A549 (cell line): ENCODE measurements around the gene LPAR5. TPM values are rescaled to one million over a fixed set of nuclear protein-coding genes. Genes with fewer than 3 reads are reported as not detected.
"Not testable (repeated sequence)": the region's sequence is repeated elsewhere in the genome, so short reads cannot be mapped to it uniquely, and the experiment has no call there.

Source experiments
- ATAC-seq, 2 experiments: fragments of 200-7000 bp in 1 of 2; fragments of >200 bp in 1 of 2; cut with Nextera tagmentation in 1 of 2; cut with Tn5 transposase in 1 of 2; 3 replicates each; pipeline versions ENCODE4 v1.8.0 to v1.9.1; 2018 to 2020; ENCODE audit warnings: mild to moderate bottlenecking in 1 of 2, moderate library complexity in 1 of 2
- CTCF ChIA-PET: fragments of 300-600 bp; sonication (Branson Sonifier 250); formaldehyde crosslinking; extraction: SDS; loops from one replicate; lab custom pipeline; 2021; ENCODE audit warnings: antibody characterized with exemption, inconsistent platforms; lab: Yijun Ruan, JAX
- POLR2A ChIA-PET: fragments of 350-600 bp; formaldehyde crosslinking; extraction: SDS; loops from one replicate; lab custom pipeline; 2021; ENCODE audit warnings: antibody characterized with exemption, inconsistent platforms; lab: Yijun Ruan, JAX
- DNase-seq, 2 experiments: peaks; one replicate each; pipeline versions ENCODE4 v3.0.0 to v3.0.0-alpha.2; 2011 to 2016; ENCODE audit warnings: low read depth in 1 of 2, low spot score in 1 of 2
- FAIRE-seq: peaks from 2 replicates; lab custom pipeline; 2011; peaks lifted over from hg19 to GRCh38; lab: Jason Lieb, UNC
- H3K27ac ChIP-seq, 2 experiments: fragments of >200 bp; sonication (Bioruptor Twin); formaldehyde crosslinking; 3 replicates each; pipeline ENCODE4 v1.5.1; 2016 to 2017
- H3K4me1 ChIP-seq: fragments of >200 bp; sonication (Bioruptor Twin); formaldehyde crosslinking; 3 replicates; pipeline ENCODE4 v1.6.1; 2016
- H3K4me2 ChIP-seq: fragments of >200 bp; sonication (Bioruptor Twin); formaldehyde crosslinking; 3 replicates; pipeline ENCODE4 v1.6.1; 2016
- H3K4me3 ChIP-seq: fragments of >200 bp; sonication (Bioruptor Twin); formaldehyde crosslinking; 3 replicates; pipeline ENCODE4 v1.5.1; 2016
- H3K9me3 ChIP-seq: fragments of >200 bp; sonication (Bioruptor Twin); formaldehyde crosslinking; 3 replicates; pipeline ENCODE4 v1.6.1; 2016
- FOSL2 ChIP-seq, 2 experiments: fragments of 450-650 bp in 1 of 2; fragments of >200 bp in 1 of 2; sonication (Bioruptor Twin) in 1 of 2; formaldehyde crosslinking; IDR thresholded peaks; 2 replicates each; pipeline versions ENCODE4 v1.5.0 to v1.6.1; 2016 to 2020; ENCODE audit warnings: mild to moderate bottlenecking in 1 of 2, moderate library complexity in 1 of 2
- HDAC2 ChIP-seq: fragments of 200-600 bp; sonication (generic); IDR thresholded peaks from 2 replicates; pipeline ENCODE4 v1.6.1; 2016
- HOXB13 ChIP-seq: fragments of 250-450 bp; sonication (Bioruptor Pico); IDR thresholded peaks from 2 replicates; pipeline ENCODE4 v1.5.0; 2020; ENCODE audit warnings: low read depth, mild to moderate bottlenecking, moderate library complexity
- HOXB5 ChIP-seq: fragments of 250-450 bp; sonication (Bioruptor Pico); IDR thresholded peaks from 2 replicates; pipeline ENCODE4 v1.5.0; 2020; ENCODE audit warnings: mild to moderate bottlenecking, moderate library complexity
- PHF8 ChIP-seq: fragments of 200-600 bp; sonication (generic); IDR thresholded peaks from 2 replicates; pipeline ENCODE4 v1.6.1; 2016; ENCODE audit warnings: low read depth, mild to moderate bottlenecking, antibody characterized with exemption, moderate library complexity, borderline replicate concordance
- RFX5 ChIP-seq: fragments of 450-650 bp; IDR thresholded peaks from 2 replicates; pipeline ENCODE4 v1.7.1; 2014; ENCODE audit warnings: antibody characterized with exemption, mild to moderate bottlenecking, moderate library complexity
- SMC3 ChIP-seq: fragments of >200 bp; sonication (Bioruptor Twin); formaldehyde crosslinking; IDR thresholded peaks from 3 replicates; pipeline ENCODE4 v1.6.1; 2018; ENCODE audit warnings: inconsistent platforms
- TP53 ChIP-seq: fragments of 250-450 bp; sonication (Bioruptor Pico); IDR thresholded peaks from 2 replicates; pipeline ENCODE4 v1.5.0; 2021; ENCODE audit warnings: mild to moderate bottlenecking, moderate library complexity
- ZNF302 ChIP-seq: fragments of 250-450 bp; sonication (Bioruptor Pico); IDR thresholded peaks from 2 replicates; pipeline ENCODE4 v1.9.0; 2021; ENCODE audit warnings: inconsistent platforms, mild to moderate bottlenecking, moderate library complexity
- ZSCAN20 ChIP-seq: fragments of 250-450 bp; sonication (Bioruptor Pico); IDR thresholded peaks from 2 replicates; pipeline ENCODE4 v1.8.0; 2022; ENCODE audit warnings: mild to moderate bottlenecking, moderate library complexity
- WGBS: methylation state at CpG from one replicate; pipeline ENCODE4 v1.1.6; 2017; ENCODE audit errors: missing lambda C conversion rate; 5-methylcytosine and 5-hydroxymethylcytosine counted together
- polyA plus RNA-seq, 4 experiments: library from polyadenylated mRNA; depleted of rRNA in 3 of 4; stranded (reverse); fragments of >200 nt; fragmentation: RNase III in 1 of 4; extraction: RNeasy Plus Mini Kit Qiagen cat#74134 plus additional on column Dnase treatment in 1 of 4; gene quantifications; 2 replicates in 3 of 4; 3 replicates in 1 of 4; pipeline ENCODE4 v1.2.3, GENCODE V29; 2011 to 2017
- TF ChIP-seq, protein P1 (sequence below): fragments of >200 bp; sonication (Bioruptor Twin); formaldehyde crosslinking; IDR thresholded peaks from 3 replicates; pipeline ENCODE4 v1.5.1; 2016
- TF ChIP-seq, protein P2 (sequence below): IDR thresholded peaks from 2 replicates; pipeline ENCODE4 v1.6.1; 2012
- TF ChIP-seq, protein P3 (sequence below): fragments of 200-600 bp; sonication (generic); IDR thresholded peaks from 2 replicates; pipeline ENCODE4 v1.6.1; 2016; ENCODE audit warnings: antibody characterized with exemption, mild to moderate bottlenecking, moderate library complexity
- TF ChIP-seq, protein P4 (sequence below): fragments of 450-650 bp; IDR thresholded peaks from 2 replicates; pipeline ENCODE4 v1.6.1; 2014; ENCODE audit warnings: antibody characterized with exemption

Gene LPAR5
- polyA plus RNA-seq, 2 of the 4 experiments (the other 2 are of a cell fraction) = 0.66 to 0.74 TPM

DNA sequence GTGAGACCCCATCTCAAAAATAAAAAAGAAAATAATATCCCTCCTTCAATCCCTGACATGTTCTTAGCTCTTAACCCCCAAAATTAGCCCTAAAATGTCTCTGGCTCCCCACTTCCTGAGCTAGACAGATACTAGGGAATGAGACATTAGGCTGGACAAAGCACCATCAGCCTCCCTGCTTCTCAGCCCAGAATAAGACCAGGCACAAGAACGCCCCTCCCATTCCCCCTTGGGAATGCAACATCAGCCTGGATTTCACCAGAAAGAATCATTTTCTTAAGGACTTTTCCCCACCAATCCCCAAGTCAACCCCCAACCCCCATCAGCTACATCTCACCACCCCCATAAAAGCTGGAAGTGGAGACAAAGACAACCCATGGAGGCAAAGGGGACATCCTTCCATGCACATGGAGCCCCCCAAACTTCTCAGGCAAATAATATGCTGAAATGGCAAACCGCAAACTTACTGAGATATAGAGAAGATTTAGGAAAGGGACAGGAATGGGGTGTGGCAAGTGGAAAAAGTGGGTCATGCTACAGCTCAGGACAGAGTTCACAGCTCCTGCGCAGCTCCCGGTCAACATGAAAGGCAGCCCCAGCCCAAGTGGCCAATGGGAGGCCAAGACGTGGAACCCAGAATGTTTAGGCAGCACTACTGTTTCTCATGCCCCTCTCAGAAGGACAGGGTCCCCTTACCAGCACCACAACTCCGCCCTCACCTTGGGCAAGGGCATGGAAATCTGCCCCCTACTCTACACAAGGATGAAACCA, 31.3 kb downstream of the LPAR5 start:
- CTCF ChIA-PET = interaction anchor here (1.1 to 2.2 kb wide), 11 partner anchors 8 to 149 kb away, joined by 3 to 12 read pairs (median 4); partner anchors contain the start of gene MLF2
- Histone ChIP-seq H3K27ac (no peak overlapping the region), H3K4me1 (peaks cover 37% of the 10 kb centered on the region), H3K9me3 (no peaks in the 10 kb centered on the region), H3K4me2 (peak overlapping the region; percentile 97), H3K4me3 (peak overlapping the region; percentile 97; the same call in 2 of the 3 replicates)
- ATAC-seq = no peak
- FAIRE-seq = no peak
- 83% methylated on average over 6 of the region's 6 CpGs for WGBS
- TF ChIP-seq TP53 (CRISPR knock-in tag) (no peak), HOXB5 (CRISPR knock-in tag) (no peak), ZSCAN20 (no peak), PHF8 (no peak)
- TF ChIP-seq, protein P1, sequence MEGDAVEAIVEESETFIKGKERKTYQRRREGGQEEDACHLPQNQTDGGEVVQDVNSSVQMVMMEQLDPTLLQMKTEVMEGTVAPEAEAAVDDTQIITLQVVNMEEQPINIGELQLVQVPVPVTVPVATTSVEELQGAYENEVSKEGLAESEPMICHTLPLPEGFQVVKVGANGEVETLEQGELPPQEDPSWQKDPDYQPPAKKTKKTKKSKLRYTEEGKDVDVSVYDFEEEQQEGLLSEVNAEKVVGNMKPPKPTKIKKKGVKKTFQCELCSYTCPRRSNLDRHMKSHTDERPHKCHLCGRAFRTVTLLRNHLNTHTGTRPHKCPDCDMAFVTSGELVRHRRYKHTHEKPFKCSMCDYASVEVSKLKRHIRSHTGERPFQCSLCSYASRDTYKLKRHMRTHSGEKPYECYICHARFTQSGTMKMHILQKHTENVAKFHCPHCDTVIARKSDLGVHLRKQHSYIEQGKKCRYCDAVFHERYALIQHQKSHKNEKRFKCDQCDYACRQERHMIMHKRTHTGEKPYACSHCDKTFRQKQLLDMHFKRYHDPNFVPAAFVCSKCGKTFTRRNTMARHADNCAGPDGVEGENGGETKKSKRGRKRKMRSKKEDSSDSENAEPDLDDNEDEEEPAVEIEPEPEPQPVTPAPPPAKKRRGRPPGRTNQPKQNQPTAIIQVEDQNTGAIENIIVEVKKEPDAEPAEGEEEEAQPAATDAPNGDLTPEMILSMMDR = no peak
- TF ChIP-seq, protein P2, sequence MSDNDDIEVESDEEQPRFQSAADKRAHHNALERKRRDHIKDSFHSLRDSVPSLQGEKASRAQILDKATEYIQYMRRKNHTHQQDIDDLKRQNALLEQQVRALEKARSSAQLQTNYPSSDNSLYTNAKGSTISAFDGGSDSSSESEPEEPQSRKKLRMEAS = no peak
- DNase-seq = no peak
- POLR2A ChIA-PET = interaction anchor here (0.9 kb wide), 1 partner anchor 36 kb away, joined by 4 read pairs; the partner anchor contains the start of gene NOP2

DNA sequence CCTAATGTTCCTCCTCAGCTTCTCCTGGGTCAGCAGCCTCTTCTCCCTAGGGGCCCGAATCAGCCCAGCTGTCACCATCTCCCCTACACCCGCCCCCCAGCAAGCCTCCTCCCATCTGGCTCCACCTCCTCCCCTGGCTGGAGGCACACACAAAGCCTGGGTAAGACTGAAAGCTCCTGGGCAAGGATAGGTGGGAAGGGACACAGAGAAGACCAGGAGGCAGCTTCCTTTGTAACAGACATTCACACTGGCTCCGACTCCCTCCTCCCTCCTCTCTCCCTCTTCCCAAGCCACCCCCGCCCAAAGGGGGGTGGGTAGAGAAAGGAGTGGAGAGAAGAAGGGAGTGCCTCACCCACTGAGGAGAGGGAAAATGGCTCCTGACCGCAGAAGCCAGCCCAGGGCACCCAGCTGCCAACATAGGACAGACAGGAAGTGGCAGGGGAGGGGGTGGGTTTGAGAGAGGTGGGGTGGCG, 32.6 kb downstream of the LPAR5 start:
- Histone ChIP-seq H3K4me2 (peak overlapping the region; percentile 97; the same call in 1 of the 3 replicates), H3K4me1 (peaks cover 36% of the 10 kb centered on the region), H3K4me3 (no peak overlapping the region), H3K9me3 (no peaks in the 10 kb centered on the region), H3K27ac (0 out of 6 replicates have a peak overlapping the region, but pooled peaks of 1 of the 2 experiments have one; percentile 7)
- ATAC-seq (no peak), DNase-seq (no peak), FAIRE-seq (no peak)
- ChIA-PET CTCF (interaction anchor here (0.8 to 2.1 kb wide), 7 partner anchors 11 to 231 kb away, joined by 3 to 4 read pairs (median 4); no protein-coding TSS in a partner anchor), POLR2A (no interaction called here)
- 77% methylated on average over 6 of the region's 6 CpGs for WGBS
- TF ChIP-seq FOSL2 (IDR thresholded peaks at IDR 0.05) = no peak
- TF ChIP-seq FOSL2 (CRISPR knock-in tag; IDR thresholded peaks at IDR 0.05) = no peak
- TF ChIP-seq RFX5 = no peak
- TF ChIP-seq HOXB13 (CRISPR knock-in tag) = no peak
- no peak for TF ChIP-seq ZNF302 (CRISPR knock-in tag)
- TF ChIP-seq SMC3 = no peak

DNA sequence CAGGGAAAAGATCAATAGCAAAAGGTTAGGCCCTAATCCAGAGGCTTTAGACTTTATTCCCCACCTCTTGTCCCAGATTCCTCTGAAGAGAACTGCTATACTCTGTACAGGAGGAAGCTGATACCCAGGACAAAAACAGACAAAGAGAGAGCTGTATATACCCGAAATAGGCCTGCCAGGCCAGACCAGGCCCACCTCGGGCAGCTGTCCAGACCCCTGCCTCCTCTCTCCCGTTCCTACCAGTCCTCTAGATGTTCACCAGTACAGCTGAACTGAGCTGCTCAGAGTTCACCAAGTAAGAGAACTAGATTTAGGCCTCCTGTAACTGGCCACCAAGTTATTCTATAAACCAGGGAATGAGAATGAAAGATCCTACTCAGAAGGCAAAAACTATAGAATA, 33.2 kb downstream of the LPAR5 start:
- no peak for TF ChIP-seq HDAC2
- TF ChIP-seq, protein P3, sequence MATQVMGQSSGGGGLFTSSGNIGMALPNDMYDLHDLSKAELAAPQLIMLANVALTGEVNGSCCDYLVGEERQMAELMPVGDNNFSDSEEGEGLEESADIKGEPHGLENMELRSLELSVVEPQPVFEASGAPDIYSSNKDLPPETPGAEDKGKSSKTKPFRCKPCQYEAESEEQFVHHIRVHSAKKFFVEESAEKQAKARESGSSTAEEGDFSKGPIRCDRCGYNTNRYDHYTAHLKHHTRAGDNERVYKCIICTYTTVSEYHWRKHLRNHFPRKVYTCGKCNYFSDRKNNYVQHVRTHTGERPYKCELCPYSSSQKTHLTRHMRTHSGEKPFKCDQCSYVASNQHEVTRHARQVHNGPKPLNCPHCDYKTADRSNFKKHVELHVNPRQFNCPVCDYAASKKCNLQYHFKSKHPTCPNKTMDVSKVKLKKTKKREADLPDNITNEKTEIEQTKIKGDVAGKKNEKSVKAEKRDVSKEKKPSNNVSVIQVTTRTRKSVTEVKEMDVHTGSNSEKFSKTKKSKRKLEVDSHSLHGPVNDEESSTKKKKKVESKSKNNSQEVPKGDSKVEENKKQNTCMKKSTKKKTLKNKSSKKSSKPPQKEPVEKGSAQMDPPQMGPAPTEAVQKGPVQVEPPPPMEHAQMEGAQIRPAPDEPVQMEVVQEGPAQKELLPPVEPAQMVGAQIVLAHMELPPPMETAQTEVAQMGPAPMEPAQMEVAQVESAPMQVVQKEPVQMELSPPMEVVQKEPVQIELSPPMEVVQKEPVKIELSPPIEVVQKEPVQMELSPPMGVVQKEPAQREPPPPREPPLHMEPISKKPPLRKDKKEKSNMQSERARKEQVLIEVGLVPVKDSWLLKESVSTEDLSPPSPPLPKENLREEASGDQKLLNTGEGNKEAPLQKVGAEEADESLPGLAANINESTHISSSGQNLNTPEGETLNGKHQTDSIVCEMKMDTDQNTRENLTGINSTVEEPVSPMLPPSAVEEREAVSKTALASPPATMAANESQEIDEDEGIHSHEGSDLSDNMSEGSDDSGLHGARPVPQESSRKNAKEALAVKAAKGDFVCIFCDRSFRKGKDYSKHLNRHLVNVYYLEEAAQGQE = no peak
- TF ChIP-seq, protein P4, sequence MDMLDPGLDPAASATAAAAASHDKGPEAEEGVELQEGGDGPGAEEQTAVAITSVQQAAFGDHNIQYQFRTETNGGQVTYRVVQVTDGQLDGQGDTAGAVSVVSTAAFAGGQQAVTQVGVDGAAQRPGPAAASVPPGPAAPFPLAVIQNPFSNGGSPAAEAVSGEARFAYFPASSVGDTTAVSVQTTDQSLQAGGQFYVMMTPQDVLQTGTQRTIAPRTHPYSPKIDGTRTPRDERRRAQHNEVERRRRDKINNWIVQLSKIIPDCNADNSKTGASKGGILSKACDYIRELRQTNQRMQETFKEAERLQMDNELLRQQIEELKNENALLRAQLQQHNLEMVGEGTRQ = no peak
- ChIA-PET CTCF (interaction anchor here (0.8 to 2.1 kb wide), 11 partner anchors 10 to 232 kb away, joined by 3 to 4 read pairs (median 4); no protein-coding TSS in a partner anchor), POLR2A (no interaction called here)
- peaks cover 30% of the 10 kb centered on the region for H3K4me1 ChIP-seq
- H3K27ac ChIP-seq = no peak overlapping the region
- 80% methylated on average over 3 of the region's 3 CpGs for WGBS
- no peak for ATAC-seq
- H3K4me2 ChIP-seq = no peak overlapping the region
- no peaks in the 10 kb centered on the region for H3K9me3 ChIP-seq
- DNase-seq = no peak
- no peak overlapping the region for H3K4me3 ChIP-seq
- FAIRE-seq = no peak

DNA sequence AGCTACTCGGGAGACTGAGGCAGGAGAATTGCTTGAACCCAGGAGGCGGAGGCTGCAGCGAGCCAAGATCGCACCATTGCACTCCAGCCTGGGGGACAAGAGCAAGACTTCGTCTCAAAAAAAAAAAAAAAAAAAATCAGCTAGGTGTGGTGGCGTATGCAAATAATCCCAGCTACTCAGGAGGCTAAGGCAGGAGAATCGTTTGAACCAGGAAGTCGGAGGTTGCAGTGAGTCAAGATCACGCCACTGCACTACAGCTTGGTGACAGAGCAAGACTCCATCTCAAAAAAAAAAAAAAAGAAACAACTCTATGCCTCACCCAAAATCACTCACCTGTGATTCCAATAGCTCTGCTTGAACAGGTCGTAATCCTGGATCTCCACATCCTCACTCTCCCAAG, 40.1 kb downstream of the LPAR5 start:
- 92% methylated on average over 10 of the region's 10 CpGs for WGBS
- ChIA-PET POLR2A (interaction anchor here (0.6 kb wide), 1 partner anchor 277 kb away, joined by 3 read pairs; no protein-coding TSS in a partner anchor), CTCF (interaction anchor here (0.7 to 2.2 kb wide), 5 partner anchors 8 to 273 kb away, joined by 3 to 13 read pairs (median 3); no protein-coding TSS in a partner anchor)
- not testable (repeated sequence) for H3K4me1 ChIP-seq, H3K27ac ChIP-seq, H3K4me3 ChIP-seq, H3K4me2 ChIP-seq, DNase-seq, FAIRE-seq, H3K9me3 ChIP-seq, ATAC-seq
